Measurements from ENCODE around the gene UBE4B. TPM values are rescaled to one million over a fixed set of nuclear protein-coding genes. Genes with fewer than 3 reads are reported as not detected.

Gene UBE4B
- total and polyA plus RNA-seq, 10 of the 15 experiments (the other 5 are each of a cell fraction or from before 2014, with no cell fraction given) = 2.9 to 32.6 (median 20.7) TPM

- TF ChIP-seq REST (IDR thresholded peaks at IDR 0.05; ENCODE audit: low read depth, low read length) (no peak), ATF2 (IDR thresholded peaks at IDR 0.05; ENCODE audit: low read length) (no peak), ZBTB11 (CRISPR knock-in tag; IDR thresholded peaks at IDR 0.05) (no peak), NBN (IDR thresholded peaks at IDR 0.05) (no peak), FOS (IDR thresholded peaks at IDR 0.05; ENCODE audit: borderline replicate concordance, extremely low read depth, insufficient read length) (no peak)
These were observed 72.7 kb downstream of the UBE4B start (continued) for GRCh38 chr1:10105484-10105883.
